Activated naive CD4-positive, alpha-beta T cell treated with anti-CD3 and anti-CD28 coated beads, Interleukin-2, amount 50 U/mL, for 16 hours (primary cell): ENCODE results near the gene PTBP2.

Experiments
- DNase-seq: peaks from one replicate; pipeline ENCODE4 v3.0.0-alpha.2; 2020

Gene PTBP2

GRCh38 chr1:96721416-96722160 is at the start of gene PTBP2:
TSS of gene PTBP2 (plus strand) at chr1:96721784. CDS start at chr1:96721865, 81 bp downstream.
- DNase-seq: peak; percentile 87

GRCh38 chr1:96674915-96675314 is 46.7 kb upstream of the PTBP2 start:
- no peak for DNase-seq

- no peak for DNase-seq
Observed at GRCh38 chr1:96682056-96682455, 39.5 kb upstream of the PTBP2 start.

- no peak for DNase-seq
Observed at GRCh38 chr1:96683931-96684330, 37.7 kb upstream of the PTBP2 start.

- no peak for DNase-seq
Observed at GRCh38 chr1:96684744-96685143, 36.8 kb upstream of the PTBP2 start.

GRCh38 chr1:96688767-96689166 is 32.8 kb upstream of the PTBP2 start:
- DNase-seq: no peak

GRCh38 chr1:96695954-96696353 is 25.6 kb upstream of the PTBP2 start:
- no peak for DNase-seq

- DNase-seq: no peak
Observed at GRCh38 chr1:96698342-96698983, 23.1 kb upstream of the PTBP2 start.

GRCh38 chr1:96703186-96703585 is 18.4 kb upstream of the PTBP2 start:
- DNase-seq: no peak

GRCh38 chr1:96707023-96707422 is 14.6 kb upstream of the PTBP2 start:
- no peak for DNase-seq

- no peak for DNase-seq
Observed at GRCh38 chr1:96708482-96708881, 13.1 kb upstream of the PTBP2 start.

- DNase-seq: no peak
Observed at GRCh38 chr1:96710708-96711477, 10.7 kb upstream of the PTBP2 start.

- DNase-seq: no peak
Observed at GRCh38 chr1:96713649-96714048, 7.9 kb upstream of the PTBP2 start.

GRCh38 chr1:96714881-96715280 is 6.7 kb upstream of the PTBP2 start:
- no peak for DNase-seq

- DNase-seq: no peak
Observed at GRCh38 chr1:96715482-96715881, 6.1 kb upstream of the PTBP2 start.

- DNase-seq: no peak
Observed at GRCh38 chr1:96721053-96721415, 550 bp upstream of the PTBP2 start.

GRCh38 chr1:96722161-96722922 is 758 bp downstream of the PTBP2 start:
- no peak for DNase-seq

- no peak for DNase-seq
Observed at GRCh38 chr1:96722958-96723357, 1.4 kb downstream of the PTBP2 start.

GRCh38 chr1:96723377-96723776 is 1.8 kb downstream of the PTBP2 start:
- DNase-seq: no peak

- DNase-seq: no peak
Observed at GRCh38 chr1:96723936-96724335, 2.4 kb downstream of the PTBP2 start.

- no peak for DNase-seq
Observed at GRCh38 chr1:96727860-96728259, 6.3 kb downstream of the PTBP2 start.

- DNase-seq: no peak
Observed at GRCh38 chr1:96730574-96731298, 9.2 kb downstream of the PTBP2 start.
